AG04450 (cell line): ENCODE data around the gene FAIM2. TPM values are rescaled to one million over a fixed set of nuclear protein-coding genes. Genes with fewer than 3 reads are reported as not detected.

Source experiments
- CTCF ChIA-PET: fragments of 300-600, 350-600 bp; formaldehyde crosslinking; extraction: SDS; loops from one replicate; lab custom pipeline; 2022; ENCODE audit warnings: antibody characterized with exemption, inconsistent platforms; lab: Charles Lee
- POLR2A ChIA-PET: fragments of 350-600 bp; formaldehyde crosslinking; extraction: SDS; loops from one replicate; lab custom pipeline; 2021; ENCODE audit warnings: antibody characterized with exemption, inconsistent platforms; lab: Yijun Ruan, JAX
- DNase-seq: peaks from one replicate; pipeline ENCODE4 v3.0.0-alpha.2; 2011; ENCODE audit warnings: low read depth, low spot score
- H3K27ac ChIP-seq: one replicate; pipeline ENCODE4 v1.5.1; 2012; ENCODE audit warnings: low read depth, low read length, control low read depth
- H3K27me3 ChIP-seq: one replicate; pipeline ENCODE4 v1.6.0; 2012; ENCODE audit warnings: low read length; ENCODE audit not compliant: control insufficient read depth, insufficient read depth
- H3K4me3 ChIP-seq: 2 replicates; pipeline ENCODE4 v1.5.1; 2011; ENCODE audit warnings: mild to moderate bottlenecking, low read depth, low read length, control low read depth
- H3K9me3 ChIP-seq: 2 replicates; pipeline ENCODE4 v1.5.1; 2012; ENCODE audit warnings: low read length; ENCODE audit not compliant: control insufficient read depth, insufficient read depth
- CTCF ChIP-seq: IDR thresholded peaks from 2 replicates; pipeline ENCODE4 v1.5.1; 2011; ENCODE audit warnings: low read depth, low read length, control low read depth, inconsistent platforms
- polyA plus RNA-seq: library from polyadenylated mRNA; depleted of rRNA; stranded (reverse); fragments of >200 nt; gene quantifications from 2 replicates; pipeline ENCODE4 v1.2.3, GENCODE V29; 2011

Gene FAIM2
- polyA plus RNA-seq, 1 experiment = 5.9 TPM

- DNase-seq = peak; percentile 65
- no peaks in the 10 kb centered on the region for H3K27me3 ChIP-seq
- H3K4me3 ChIP-seq = peak within 1 kb of the TSS; percentile 83
- H3K27ac ChIP-seq = peak within 1 kb of the TSS; percentile 92
- POLR2A ChIA-PET = interaction anchor here (0.6 to 1.8 kb wide), 5 partner anchors 15 to 262 kb away, joined by 3 to 23 read pairs (median 3); partner anchors contain the start of gene NCKAP5L
- TF ChIP-seq CTCF = no peak
- H3K9me3 ChIP-seq = no peaks in the 10 kb centered on the region
- CTCF ChIA-PET = interaction anchor here (1.4 kb wide), 1 partner anchor 24 kb away, joined by 7 read pairs; no protein-coding TSS in a partner anchor
Observed at GRCh38 chr12:49842519-49843352, 61.0 kb downstream of the FAIM2 start, which contains the start of gene BCDIN3D. TSS of gene BCDIN3D (minus strand) at chr12:49843106. CDS start at chr12:49843087, 19 bp downstream.

- no peak overlapping the region for H3K27ac ChIP-seq
- CTCF ChIA-PET = interaction anchor here (0.6 to 3.5 kb wide), 19 partner anchors 10 to 761 kb away, joined by 3 to 30 read pairs (median 3); partner anchors contain the start of genes NCKAP5L and TMBIM6
- H3K9me3 ChIP-seq = no peaks in the 10 kb centered on the region
- no peak overlapping the region for H3K4me3 ChIP-seq
- DNase-seq = no peak
- TF ChIP-seq CTCF = peak; percentile 68
- H3K27me3 ChIP-seq = no peaks in the 10 kb centered on the region
- POLR2A ChIA-PET = interaction anchor here (0.7 to 1.5 kb wide), 3 partner anchors 11 to 516 kb away, joined by 3 to 7 read pairs (median 5); partner anchors contain the start of genes NCKAP5L and TROAP
Observed at GRCh38 chr12:49838973-49839633, 64.6 kb downstream of the FAIM2 start.

GRCh38 chr12:49832836-49833421, 70.8 kb downstream of the FAIM2 start:
- ChIA-PET CTCF (interaction anchor here (1.3 to 1.9 kb wide), 2 partner anchors 47 to 55 kb away, joined by 3 to 6 read pairs; no protein-coding TSS in a partner anchor), POLR2A (interaction anchor here (0.7 kb wide), 1 partner anchor 56 kb away, joined by 3 read pairs; no protein-coding TSS in a partner anchor)
- H3K27me3 ChIP-seq = no peaks in the 10 kb centered on the region
- no peak for TF ChIP-seq CTCF
- no peak overlapping the region for H3K27ac ChIP-seq
- no peaks in the 10 kb centered on the region; the same call in 1 of the 2 replicates for H3K9me3 ChIP-seq
- no peak overlapping the region for H3K4me3 ChIP-seq
- no peak for DNase-seq

GRCh38 chr12:49831717-49832116, 72.0 kb downstream of the FAIM2 start:
- ChIA-PET POLR2A (no interaction called here), CTCF (interaction anchor here (0.9 to 1.9 kb wide), 2 partner anchors 46 to 114 kb away, joined by 3 to 6 read pairs; no protein-coding TSS in a partner anchor)
- Histone ChIP-seq H3K27me3 (no peaks in the 10 kb centered on the region), H3K4me3 (no peak overlapping the region), H3K9me3 (no peaks in the 10 kb centered on the region; the same call in 1 of the 2 replicates), H3K27ac (no peak overlapping the region)
- no peak for DNase-seq
- no peak for TF ChIP-seq CTCF
